Retinal pigment epithelial cell (primary cell): Measurements from ENCODE around the gene B3GLCT.
A peak's percentile ranks its signal among the peaks of the same experiment; 100 is the strongest.

Source experiments
- DNase-seq: peaks from one replicate; pipeline ENCODE4 v3.0.0-alpha.2; 2010; ENCODE audit warnings: low read depth
- H3K4me3 ChIP-seq: 2 replicates; pipeline ENCODE4 v1.5.1; 2011; ENCODE audit warnings: mild to moderate bottlenecking, low read length, control low read depth, moderate library complexity
- TF ChIP-seq, protein P1 (sequence below): conservative IDR thresholded peaks from 2 replicates; pipeline ENCODE4 v1.5.1; 2011; ENCODE audit warnings: low read depth, low read length, control low read depth, inconsistent platforms

B3GLCT gene

GRCh38 chr13:31199849-31200636 lies at the start of gene B3GLCT:
TSS of gene B3GLCT (plus strand) at chr13:31199975. CDS start at chr13:31200085, 110 bp downstream.
- H3K4me3 ChIP-seq = peak within 1 kb of the TSS; percentile 66
- TF ChIP-seq, protein P1, sequence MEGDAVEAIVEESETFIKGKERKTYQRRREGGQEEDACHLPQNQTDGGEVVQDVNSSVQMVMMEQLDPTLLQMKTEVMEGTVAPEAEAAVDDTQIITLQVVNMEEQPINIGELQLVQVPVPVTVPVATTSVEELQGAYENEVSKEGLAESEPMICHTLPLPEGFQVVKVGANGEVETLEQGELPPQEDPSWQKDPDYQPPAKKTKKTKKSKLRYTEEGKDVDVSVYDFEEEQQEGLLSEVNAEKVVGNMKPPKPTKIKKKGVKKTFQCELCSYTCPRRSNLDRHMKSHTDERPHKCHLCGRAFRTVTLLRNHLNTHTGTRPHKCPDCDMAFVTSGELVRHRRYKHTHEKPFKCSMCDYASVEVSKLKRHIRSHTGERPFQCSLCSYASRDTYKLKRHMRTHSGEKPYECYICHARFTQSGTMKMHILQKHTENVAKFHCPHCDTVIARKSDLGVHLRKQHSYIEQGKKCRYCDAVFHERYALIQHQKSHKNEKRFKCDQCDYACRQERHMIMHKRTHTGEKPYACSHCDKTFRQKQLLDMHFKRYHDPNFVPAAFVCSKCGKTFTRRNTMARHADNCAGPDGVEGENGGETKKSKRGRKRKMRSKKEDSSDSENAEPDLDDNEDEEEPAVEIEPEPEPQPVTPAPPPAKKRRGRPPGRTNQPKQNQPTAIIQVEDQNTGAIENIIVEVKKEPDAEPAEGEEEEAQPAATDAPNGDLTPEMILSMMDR = peak; percentile 72
- no peak for DNase-seq

GRCh38 chr13:31150315-31150985 lies 49.3 kb upstream of the B3GLCT start:
- DNase-seq = no peak
- TF ChIP-seq, protein P1 = no peak
- H3K4me3 ChIP-seq = no peak overlapping the region

DNA sequence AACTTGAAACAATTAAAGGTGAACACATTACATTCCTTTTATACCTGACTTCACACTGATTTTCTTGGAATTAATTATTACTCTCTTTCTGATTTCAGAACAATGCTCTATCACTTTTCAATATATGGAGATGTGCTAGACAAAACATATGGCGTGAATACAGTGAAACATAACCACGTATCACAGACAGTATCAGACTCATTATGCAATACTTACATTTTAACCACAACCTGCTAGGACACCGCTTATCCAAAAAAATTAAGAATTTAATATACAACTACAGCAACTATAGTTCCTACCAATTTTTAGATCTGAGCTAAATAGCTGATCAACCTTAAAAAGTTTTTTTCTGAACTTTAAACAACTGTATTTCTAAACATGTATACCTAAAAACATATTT lies 47.9 kb upstream of the B3GLCT start:
- H3K4me3 ChIP-seq = no peak overlapping the region
- DNase-seq = no peak
- TF ChIP-seq, protein P1 = no peak

DNA sequence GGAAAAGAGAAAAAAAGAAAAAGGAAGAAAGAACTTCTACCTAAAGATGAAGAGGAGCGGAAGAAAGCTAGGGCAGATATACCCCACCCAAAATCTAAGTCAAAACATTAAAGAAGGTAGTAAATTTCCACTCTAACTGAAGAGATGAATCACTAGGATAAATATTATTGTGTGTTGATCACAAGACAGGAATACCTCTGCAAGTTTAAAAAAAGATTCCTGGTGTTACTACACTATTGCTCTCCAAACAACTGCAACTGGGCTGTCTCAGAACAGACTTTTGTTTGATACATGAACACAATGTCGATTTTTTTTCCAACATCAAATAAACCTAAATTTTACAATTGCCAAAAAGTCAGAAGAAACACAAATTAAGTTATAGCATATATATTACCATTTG lies 44.8 kb upstream of the B3GLCT start:
- DNase-seq = no peak
- H3K4me3 ChIP-seq = no peak overlapping the region
- TF ChIP-seq, protein P1 = no peak

DNA sequence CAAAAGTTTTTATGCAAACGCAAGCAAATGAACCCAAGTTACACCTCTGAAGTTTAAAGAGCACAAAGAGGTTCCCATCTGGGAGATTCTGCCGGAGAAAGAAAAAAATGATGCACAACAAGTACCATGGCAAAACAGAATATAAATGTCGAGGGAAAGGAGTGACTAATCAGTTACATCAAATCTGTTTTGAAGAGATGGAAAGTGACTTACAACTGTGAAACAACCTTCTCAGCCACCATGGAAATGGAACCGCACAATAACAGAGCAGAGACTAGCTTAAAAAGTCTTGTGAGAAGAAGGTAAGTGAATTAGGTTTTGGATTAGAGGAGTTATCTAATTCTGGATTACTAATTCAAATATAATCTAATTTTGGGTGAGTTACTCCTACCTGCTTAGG lies 40.5 kb upstream of the B3GLCT start:
- TF ChIP-seq, protein P1 = no peak
- H3K4me3 ChIP-seq = peak overlapping the region; percentile 84
- no peak for DNase-seq

DNA sequence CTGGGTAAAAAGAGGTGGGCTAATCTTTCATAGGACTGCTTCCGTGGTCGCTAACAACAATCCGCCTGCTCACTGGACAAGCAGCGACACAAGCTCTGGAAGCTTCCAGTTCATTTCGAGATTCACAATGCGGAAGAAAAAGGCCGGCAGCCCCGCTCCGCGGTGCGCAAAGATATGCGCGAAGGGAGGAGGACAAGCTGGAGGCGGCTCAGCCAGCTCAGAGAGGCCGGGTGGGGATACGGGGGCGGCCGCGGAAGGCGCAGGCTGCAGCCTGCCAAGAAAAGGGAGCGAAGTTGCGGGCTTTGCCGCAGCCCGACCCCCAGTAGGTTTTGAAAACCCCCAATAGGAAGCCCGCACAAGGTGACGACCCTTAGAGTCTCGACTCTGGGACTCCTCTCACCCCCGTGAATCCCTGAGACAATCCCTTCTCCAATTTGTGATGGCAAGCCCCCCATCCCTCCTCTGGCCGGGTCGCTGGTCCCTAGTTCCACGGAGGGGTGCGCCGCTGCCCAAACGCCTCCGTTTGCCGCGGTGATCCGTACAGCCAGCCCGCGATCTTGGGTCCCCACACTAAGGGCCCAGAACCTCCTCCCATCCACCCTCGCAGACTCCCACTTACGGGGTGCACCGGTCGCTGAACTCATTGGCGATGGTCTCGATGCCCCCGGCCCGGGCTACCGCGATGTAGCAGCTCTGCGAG lies 38.8 kb upstream of the B3GLCT start:
- TF ChIP-seq, protein P1 = no peak
- peak overlapping the region; percentile 84 for H3K4me3 ChIP-seq
- DNase-seq = peak; percentile 42
